ENCODE results near the gene ACOXL.

The ACOXL gene

DNA sequence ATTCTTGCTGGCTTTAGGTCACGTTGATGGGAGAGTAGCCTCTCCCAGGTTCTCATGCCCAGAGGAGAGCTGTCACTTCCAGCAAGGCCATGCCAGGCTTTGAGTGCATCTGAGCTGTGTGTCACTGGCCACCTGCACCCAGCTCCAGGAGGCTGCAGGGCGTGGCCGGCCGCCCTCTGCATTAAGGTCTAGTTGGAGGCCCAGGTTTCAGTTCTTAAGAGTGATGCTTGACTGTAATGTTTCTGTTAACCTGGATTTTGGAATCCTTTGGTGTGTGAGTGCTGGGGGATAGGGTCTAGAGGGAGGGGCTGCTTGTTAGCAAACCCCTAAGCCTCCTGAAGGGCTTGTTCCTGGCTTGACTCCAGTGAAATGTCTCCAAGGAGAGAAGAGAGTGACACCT is 140.1 kb downstream of the ACOXL start:
- FAIRE-seq: no peak
- no peak for DNase-seq (ENCODE audit: insufficient read length, low spot score)
- TF ChIP-seq POLR2AphosphoS5 (IDR thresholded peaks at IDR 0.05; ENCODE audit: low read depth, low read length) (no peak), POLR2A (IDR thresholded peaks at IDR 0.05; ENCODE audit: low read depth, low read length) (no peak), TAF1 (IDR thresholded peaks at IDR 0.05; ENCODE audit: low read depth, low read length) (no peak), PAX5 (IDR thresholded peaks at IDR 0.05; ENCODE audit: insufficient read depth, low read length, severe bottlenecking) (no peak), SPI1 (IDR thresholded peaks at IDR 0.05; ENCODE audit: low read depth, low read length) (no peak), POU2F2 (IDR thresholded peaks at IDR 0.05; ENCODE audit: low read depth, low read length) (no peak)

DNA sequence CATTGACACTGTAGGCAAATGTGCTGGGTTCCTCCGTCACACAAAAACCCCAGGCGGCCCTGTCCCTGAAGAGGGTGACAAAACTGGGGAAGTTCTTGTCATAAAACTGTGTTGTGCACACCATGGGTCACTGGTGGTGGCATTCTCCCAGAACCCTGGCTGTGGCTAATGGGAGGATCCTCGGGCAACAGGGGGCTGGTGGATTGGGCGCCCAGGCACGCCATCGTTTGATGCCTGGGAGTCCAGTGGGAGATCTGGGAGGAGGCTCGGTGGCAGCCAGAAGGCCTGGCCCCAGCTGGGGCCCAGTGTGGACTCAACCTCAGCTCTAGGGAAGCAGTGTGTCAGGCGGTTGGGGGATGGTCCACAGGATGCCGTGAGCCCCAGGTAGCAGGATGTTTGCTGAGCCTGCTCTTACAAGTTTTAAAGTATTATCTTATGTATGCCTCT is 140.7 kb downstream of the ACOXL start:
- no peak for FAIRE-seq
- DNase-seq (ENCODE audit: insufficient read length, low spot score): no peak
- TF ChIP-seq POU2F2 (IDR thresholded peaks at IDR 0.05; ENCODE audit: low read depth, low read length) (no peak), TAF1 (IDR thresholded peaks at IDR 0.05; ENCODE audit: low read depth, low read length) (no peak), POLR2A (IDR thresholded peaks at IDR 0.05; ENCODE audit: low read depth, low read length) (no peak), PAX5 (IDR thresholded peaks at IDR 0.05; ENCODE audit: insufficient read depth, low read length, severe bottlenecking) (no peak), POLR2AphosphoS5 (IDR thresholded peaks at IDR 0.05; ENCODE audit: low read depth, low read length) (no peak), SPI1 (IDR thresholded peaks at IDR 0.05; ENCODE audit: low read depth, low read length) (no peak)

DNA sequence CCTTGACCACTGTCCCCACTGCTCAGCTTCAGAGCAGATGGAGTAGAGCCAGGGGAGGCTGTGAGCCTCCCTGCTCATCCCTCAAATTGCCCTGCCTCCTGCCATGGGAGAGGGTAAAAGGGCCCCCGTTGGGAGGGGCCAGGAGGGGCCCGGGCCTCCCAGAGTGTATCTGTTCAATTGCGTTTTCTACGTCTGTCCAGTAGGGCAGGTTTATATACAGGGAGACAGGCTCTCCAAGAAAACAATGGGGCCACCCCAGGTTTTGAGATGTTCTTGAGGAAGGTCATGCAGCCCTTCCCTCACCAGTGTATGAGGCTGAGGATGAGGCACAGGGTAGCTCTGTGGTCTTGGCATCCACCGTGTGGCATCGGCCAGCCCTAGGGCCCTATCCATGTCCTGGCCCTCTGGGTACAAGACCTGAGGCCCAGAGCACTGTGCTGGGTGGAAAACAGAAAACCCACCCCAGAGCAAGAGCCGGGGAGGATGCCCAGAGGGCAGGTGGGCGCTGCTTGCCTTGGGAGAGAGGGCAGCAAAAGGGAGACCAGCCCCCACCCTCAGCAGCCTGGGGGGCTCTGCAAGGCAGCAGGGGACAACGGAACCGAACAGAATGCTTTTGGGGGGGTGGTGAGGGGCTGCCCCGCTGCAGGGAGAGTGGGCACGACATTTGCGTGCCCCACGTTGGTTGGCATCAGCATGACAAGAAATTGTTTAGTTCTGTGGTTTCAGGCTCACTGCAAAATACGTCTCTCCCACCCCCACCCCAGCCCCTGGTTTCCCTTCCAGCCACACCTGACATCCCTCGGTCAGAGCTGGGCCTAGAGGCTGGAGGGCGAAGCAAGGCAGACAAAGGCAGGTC is 141.5 kb downstream of the ACOXL start:
- TF ChIP-seq TAF1 (IDR thresholded peaks at IDR 0.05; ENCODE audit: low read depth, low read length) (no peak), POLR2A (IDR thresholded peaks at IDR 0.05; ENCODE audit: low read depth, low read length) (no peak), POU2F2 (IDR thresholded peaks at IDR 0.05; ENCODE audit: low read depth, low read length) (no peak), POLR2AphosphoS5 (IDR thresholded peaks at IDR 0.05; ENCODE audit: low read depth, low read length) (no peak), PAX5 (IDR thresholded peaks at IDR 0.05; ENCODE audit: insufficient read depth, low read length, severe bottlenecking) (no peak), SPI1 (IDR thresholded peaks at IDR 0.05; ENCODE audit: low read depth, low read length) (no peak)
- FAIRE-seq: no peak
- DNase-seq (ENCODE audit: insufficient read length, low spot score): no peak

DNA sequence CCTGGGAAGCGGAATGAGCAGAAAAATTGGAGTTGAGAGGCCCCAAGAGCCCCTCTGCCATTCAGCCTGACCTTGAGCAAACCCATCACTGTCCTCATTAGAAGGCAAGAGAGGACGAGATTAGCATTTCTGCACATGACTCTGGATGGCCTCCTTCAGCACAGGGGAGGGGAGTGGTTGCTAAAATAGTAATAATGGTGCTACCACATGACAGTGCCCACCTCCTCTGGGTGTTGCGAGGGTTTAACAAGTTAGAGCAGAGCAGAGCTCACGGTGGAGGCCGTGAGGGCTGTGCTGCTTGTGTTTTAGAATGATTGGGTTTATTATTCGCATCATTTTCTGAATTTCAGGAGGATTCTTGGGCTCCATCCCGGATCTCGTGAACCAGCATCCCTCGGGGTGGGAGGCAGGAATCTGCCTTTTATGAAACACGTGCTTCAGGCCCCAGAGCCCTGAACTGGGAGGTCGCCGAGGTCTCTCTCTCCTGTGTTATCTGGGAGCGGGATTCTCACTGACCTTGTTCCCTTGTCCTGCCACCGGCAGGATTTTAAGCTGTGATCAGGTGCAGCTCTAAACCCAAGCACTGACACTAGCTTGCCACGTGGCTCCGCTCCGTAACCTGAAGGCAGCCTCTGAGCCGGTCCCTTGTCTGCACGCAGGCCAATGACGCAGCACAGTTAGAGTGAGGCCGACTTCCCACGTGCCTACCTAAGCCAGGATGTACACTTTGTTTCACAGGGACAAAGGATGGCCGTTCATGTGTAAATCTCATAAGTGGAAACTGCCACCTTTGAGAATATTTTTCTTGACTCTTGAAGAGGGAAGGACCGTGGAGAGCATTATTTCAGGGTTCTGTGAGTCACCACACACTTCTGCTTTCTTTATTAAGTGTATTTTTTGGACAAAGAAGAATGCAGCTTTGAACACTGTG is 142.3 kb downstream of the ACOXL start:
- no peak for FAIRE-seq
- DNase-seq (ENCODE audit: insufficient read length, low spot score): no peak
- TF ChIP-seq SPI1 (IDR thresholded peaks at IDR 0.05; ENCODE audit: low read depth, low read length) (peak; percentile 29; the same call in 1 of the 2 replicates), POLR2AphosphoS5 (IDR thresholded peaks at IDR 0.05; ENCODE audit: low read depth, low read length) (no peak), TAF1 (IDR thresholded peaks at IDR 0.05; ENCODE audit: low read depth, low read length) (no peak), POLR2A (IDR thresholded peaks at IDR 0.05; ENCODE audit: low read depth, low read length) (no peak), POU2F2 (IDR thresholded peaks at IDR 0.05; ENCODE audit: low read depth, low read length) (no peak), PAX5 (IDR thresholded peaks at IDR 0.05; ENCODE audit: insufficient read depth, low read length, severe bottlenecking) (no peak)

DNA sequence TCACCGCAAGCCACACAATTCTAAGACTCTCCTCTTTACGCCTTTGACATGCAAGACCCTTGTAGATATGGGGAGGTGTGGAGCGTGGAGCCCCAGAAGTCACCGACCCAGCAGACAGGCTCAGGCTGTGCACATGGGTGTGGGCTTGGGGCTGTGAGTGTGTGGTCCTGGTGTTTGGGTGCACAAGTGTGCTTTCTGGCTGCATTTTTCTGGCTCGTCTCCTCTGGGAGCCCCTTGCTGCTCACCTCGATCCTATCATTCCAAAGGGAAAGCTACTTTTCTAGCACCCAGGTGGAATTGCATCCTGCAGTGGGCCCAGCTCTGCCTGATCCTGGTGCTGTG is 143.0 kb downstream of the ACOXL start:
- FAIRE-seq (no peak), DNase-seq (ENCODE audit: insufficient read length, low spot score) (no peak)
- TF ChIP-seq PAX5 (IDR thresholded peaks at IDR 0.05; ENCODE audit: insufficient read depth, low read length, severe bottlenecking): no peak

DNA sequence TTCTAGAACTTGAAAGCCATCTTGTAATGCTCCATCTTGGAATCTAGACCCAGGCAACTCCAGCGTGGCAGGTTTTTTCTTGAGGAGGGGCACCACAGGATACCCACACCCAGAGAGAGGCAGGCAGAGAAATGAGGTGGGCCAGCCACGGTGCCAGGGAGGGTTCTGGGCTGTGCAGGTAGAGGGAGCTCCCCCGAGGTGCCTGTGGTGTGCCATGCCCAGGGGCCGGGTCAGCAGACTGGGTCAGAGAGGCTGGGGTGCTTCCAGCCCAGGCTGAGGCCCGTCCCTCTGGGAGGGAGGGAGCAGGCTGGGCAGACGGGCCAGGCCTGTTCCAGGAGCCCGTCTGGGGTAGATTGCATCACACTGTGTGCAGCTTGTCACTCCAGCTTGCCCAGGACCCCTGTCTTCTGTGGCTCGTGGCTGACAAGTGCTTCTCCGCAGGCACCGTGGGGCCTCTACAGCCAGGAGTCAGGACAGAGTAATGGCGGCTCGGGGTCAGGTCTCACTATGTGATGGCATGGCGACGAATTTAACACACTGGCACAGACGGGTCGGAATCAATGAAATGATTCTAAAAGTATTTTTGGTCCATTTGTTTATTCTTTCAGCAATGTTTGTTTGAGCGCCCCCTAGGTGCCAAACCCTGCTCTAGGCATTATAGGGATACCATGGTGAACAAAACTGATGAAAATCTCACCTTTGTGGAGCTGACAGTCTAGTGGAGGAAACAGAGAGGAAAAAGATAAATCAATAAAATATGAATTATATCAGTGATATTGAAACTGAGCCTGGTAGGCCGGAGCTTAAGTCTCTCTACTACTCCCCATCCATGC is 144.0 kb downstream of the ACOXL start:
- no peak for DNase-seq (ENCODE audit: insufficient read length, low spot score)
- TF ChIP-seq SPI1 (IDR thresholded peaks at IDR 0.05; ENCODE audit: low read depth, low read length): no peak
- TF ChIP-seq POU2F2 (IDR thresholded peaks at IDR 0.05; ENCODE audit: low read depth, low read length): no peak
- TF ChIP-seq POLR2AphosphoS5 (IDR thresholded peaks at IDR 0.05; ENCODE audit: low read depth, low read length): no peak
- no peak for TF ChIP-seq POLR2A (IDR thresholded peaks at IDR 0.05; ENCODE audit: low read depth, low read length)
- no peak for TF ChIP-seq TAF1 (IDR thresholded peaks at IDR 0.05; ENCODE audit: low read depth, low read length)
- TF ChIP-seq PAX5 (IDR thresholded peaks at IDR 0.05; ENCODE audit: insufficient read depth, low read length, severe bottlenecking): no peak
- FAIRE-seq: no peak

DNA sequence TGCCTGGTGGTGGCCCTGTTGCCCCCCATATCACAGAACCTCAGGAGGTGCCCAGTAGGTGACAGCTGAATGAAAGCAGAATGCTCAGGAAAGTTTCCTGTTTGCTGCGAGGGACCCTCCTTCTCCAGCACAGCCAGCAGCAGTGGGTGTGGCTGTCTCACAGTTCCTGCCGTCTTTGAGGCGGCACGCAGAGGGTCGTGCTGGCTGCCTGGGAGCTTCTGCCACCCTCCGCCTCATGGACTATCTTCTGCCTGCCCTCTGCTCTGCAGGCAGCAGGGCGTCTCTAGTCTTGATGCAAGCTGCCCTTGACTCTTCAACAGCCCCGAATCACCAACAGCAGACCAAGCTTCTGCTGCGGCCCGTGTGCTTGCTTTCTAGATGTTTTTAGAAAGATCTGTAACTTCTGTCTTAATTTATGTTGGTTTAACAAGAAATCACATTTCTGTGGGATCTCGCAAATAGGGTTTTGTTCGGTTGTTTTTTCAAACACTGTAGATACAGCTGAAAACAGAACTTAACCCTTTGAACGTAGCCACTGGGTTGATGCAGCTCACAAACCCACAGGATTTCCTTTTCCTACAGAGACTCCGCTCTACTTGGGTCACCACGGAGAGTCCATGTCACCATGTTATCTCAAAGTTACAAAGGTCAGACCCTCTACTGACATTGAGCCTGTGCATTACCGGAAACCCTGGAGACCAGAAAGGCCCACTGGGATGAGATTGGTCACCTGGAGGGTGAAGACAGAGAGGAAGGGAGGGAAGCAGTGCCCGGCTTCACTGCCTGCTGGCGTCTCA is 144.9 kb downstream of the ACOXL start:
- no peak for FAIRE-seq
- TF ChIP-seq SPI1 (IDR thresholded peaks at IDR 0.05; ENCODE audit: low read depth, low read length) (no peak), TAF1 (IDR thresholded peaks at IDR 0.05; ENCODE audit: low read depth, low read length) (no peak), POLR2AphosphoS5 (IDR thresholded peaks at IDR 0.05; ENCODE audit: low read depth, low read length) (no peak), POU2F2 (IDR thresholded peaks at IDR 0.05; ENCODE audit: low read depth, low read length) (no peak), POLR2A (IDR thresholded peaks at IDR 0.05; ENCODE audit: low read depth, low read length) (no peak), PAX5 (IDR thresholded peaks at IDR 0.05; ENCODE audit: insufficient read depth, low read length, severe bottlenecking) (no peak)

DNA sequence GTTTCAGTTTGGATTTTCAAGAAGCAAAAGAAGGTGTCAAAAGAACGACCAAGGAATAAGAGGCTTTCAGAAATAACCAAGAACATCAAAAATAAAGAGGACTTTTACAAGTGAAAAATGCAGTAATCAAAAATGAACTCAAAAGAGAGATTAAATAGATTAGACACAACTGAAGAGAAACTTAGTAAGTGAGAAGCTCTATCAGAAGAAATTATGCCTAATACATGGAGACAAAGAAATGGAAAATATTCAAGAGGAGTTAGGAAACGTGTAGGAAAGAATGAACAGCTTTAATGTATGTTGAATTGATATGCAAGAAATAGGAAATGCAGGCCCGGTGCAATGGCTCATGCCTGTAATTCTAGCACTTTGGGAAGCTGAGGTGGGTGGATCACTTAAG is 145.8 kb downstream of the ACOXL start:
- no peak for TF ChIP-seq POU2F2 (IDR thresholded peaks at IDR 0.05; ENCODE audit: low read depth, low read length)
- TF ChIP-seq PAX5 (IDR thresholded peaks at IDR 0.05; ENCODE audit: insufficient read depth, low read length, severe bottlenecking): no peak
- no peak for TF ChIP-seq SPI1 (IDR thresholded peaks at IDR 0.05; ENCODE audit: low read depth, low read length)
- no peak for TF ChIP-seq TAF1 (IDR thresholded peaks at IDR 0.05; ENCODE audit: low read depth, low read length)
- TF ChIP-seq POLR2AphosphoS5 (IDR thresholded peaks at IDR 0.05; ENCODE audit: low read depth, low read length): no peak
- no peak for TF ChIP-seq POLR2A (IDR thresholded peaks at IDR 0.05; ENCODE audit: low read depth, low read length)
- DNase-seq (ENCODE audit: insufficient read length, low spot score): no peak
- no peak for FAIRE-seq

More for the DNA sequence above, 144.9 kb downstream of the ACOXL start:
- no peak for DNase-seq (ENCODE audit: insufficient read length, low spot score)
